SK-N-SH (cell line): ENCODE measurements around the gene HAND2. TPM values are rescaled to one million over a fixed set of nuclear protein-coding genes. Genes with fewer than 3 reads are reported as not detected.

Experiments used
- CTCF ChIA-PET: fragments of 300-600, 350-600 bp; formaldehyde crosslinking; extraction: SDS; loops from one replicate; lab custom pipeline; 2021; lab: Yijun Ruan, JAX
- POLR2A ChIA-PET: fragments of 350-600 bp; sonication (Branson Sonifier 250); formaldehyde crosslinking; extraction: SDS; loops from one replicate; lab custom pipeline; 2020; ENCODE audit warnings: antibody characterized with exemption, inconsistent platforms; lab: Yijun Ruan, JAX
- DNase-seq: peaks from one replicate; pipeline ENCODE4 v3.0.0; 2012
- H2AFZ ChIP-seq: fragments of 200-600 bp; sonication (generic); 2 replicates; pipeline ENCODE4 v1.8.1; 2016; ENCODE audit warnings: antibody characterized with exemption, mild to moderate bottlenecking, low read depth
- H3F3A ChIP-seq: fragments of 200-600 bp; sonication (generic); replicated peaks from 2 replicates; pipeline ENCODE3; 2016; ENCODE audit warnings: antibody characterized with exemption, mild to moderate bottlenecking; ENCODE audit not compliant: insufficient read depth
- H3K27ac ChIP-seq, 2 experiments: fragments of 200-500 bp in 1 of 2; fragments of 200-600 bp in 1 of 2; sonication (Bioruptor generic) in 1 of 2; sonication (generic), shearing (Covaris generic) in 1 of 2; 2 replicates each; pipeline versions ENCODE4 v1.5.1 to v1.6.1; 2014 to 2016; ENCODE audit warnings: low read depth in 2 of 2, inconsistent platforms in 1 of 2, low read length in 1 of 2, mild to moderate bottlenecking in 1 of 2, mixed read lengths in 1 of 2
- H3K27me3 ChIP-seq: fragments of 200-600 bp; sonication (generic), shearing (Covaris generic); 2 replicates; pipeline ENCODE4 v1.6.1; 2016; ENCODE audit warnings: mixed run types; ENCODE audit not compliant: insufficient read depth
- H3K36me3 ChIP-seq, 2 experiments: fragments of 200-500 bp in 1 of 2; fragments of 200-600 bp in 1 of 2; sonication (Bioruptor generic) in 1 of 2; sonication (generic) in 1 of 2; replicated peaks in 1 of 2; 2 replicates each; pipeline versions ENCODE3 to v1.5.1; 2014 to 2016; ENCODE audit warnings: low read length in 1 of 2, mild to moderate bottlenecking in 1 of 2; ENCODE audit not compliant: insufficient read depth in 2 of 2, control insufficient read depth in 1 of 2
- H3K4me1 ChIP-seq, 2 experiments: fragments of 200-500 bp in 1 of 2; fragments of 200-600 bp in 1 of 2; sonication (Bioruptor generic) in 1 of 2; sonication (generic), shearing (Covaris generic) in 1 of 2; 2 replicates each; pipeline versions ENCODE4 v1.5.1 to v1.6.1; 2014 to 2016; ENCODE audit warnings: low read depth in 1 of 2, low read length in 1 of 2, mixed run types in 1 of 2; ENCODE audit not compliant: insufficient read depth in 2 of 2, control insufficient read depth in 1 of 2
- H3K4me2 ChIP-seq: fragments of 200-600 bp; sonication (generic), shearing (Covaris generic); 2 replicates; pipeline ENCODE4 v1.6.1; 2017; ENCODE audit warnings: mixed run types
- H3K4me3 ChIP-seq, 2 experiments: fragments of 200-500 bp in 1 of 2; fragments of 200-600 bp in 1 of 2; sonication (Bioruptor generic) in 1 of 2; sonication (generic), shearing (Covaris generic) in 1 of 2; 2 replicates each; pipeline versions ENCODE4 v1.5.1 to v1.8.1; 2014 to 2016; ENCODE audit warnings: low read depth in 2 of 2, inconsistent platforms in 1 of 2, low read length in 1 of 2, mild to moderate bottlenecking in 1 of 2, mixed read lengths in 1 of 2, moderate library complexity in 1 of 2
- H3K79me2 ChIP-seq: fragments of 200-600 bp; sonication (generic); 2 replicates; pipeline ENCODE4 v1.8.1; 2017; ENCODE audit warnings: mild to moderate bottlenecking; ENCODE audit not compliant: insufficient read depth
- H3K9ac ChIP-seq: fragments of 200-600 bp; sonication (generic); 2 replicates; pipeline ENCODE4 v1.6.1; 2017; ENCODE audit warnings: mixed run types
- H3K9me2 ChIP-seq: fragments of 200-600 bp; sonication (generic); 2 replicates; pipeline ENCODE4 v1.6.1; 2017; ENCODE audit warnings: mixed run types
- H3K9me3 ChIP-seq: fragments of 200-600 bp; sonication (generic); 2 replicates; pipeline ENCODE4 v1.6.1; 2017; ENCODE audit warnings: mixed run types, mild to moderate bottlenecking, moderate library complexity
- H4K20me1 ChIP-seq: fragments of 200-600 bp; sonication (generic); 2 replicates; pipeline ENCODE4 v1.6.1; 2017; ENCODE audit warnings: mild to moderate bottlenecking, mixed run types; ENCODE audit not compliant: insufficient read depth
- FOXM1 ChIP-seq: IDR thresholded peaks from 2 replicates; pipeline ENCODE4 v1.4.0; 2012; ENCODE audit warnings: low read depth, mild to moderate bottlenecking
- GABPA ChIP-seq: IDR thresholded peaks from 2 replicates; pipeline ENCODE4 v1.4.0; 2012; ENCODE audit warnings: low read depth, mild to moderate bottlenecking
- JUND ChIP-seq: IDR thresholded peaks from 2 replicates; pipeline ENCODE4 v1.4.0; 2012
- MEF2A ChIP-seq: IDR thresholded peaks from 2 replicates; pipeline ENCODE4 v1.4.0; 2012; ENCODE audit warnings: low read depth, borderline replicate concordance
- POLR2AphosphoS5 ChIP-seq: IDR thresholded peaks from 2 replicates; pipeline ENCODE4 v1.6.1; 2012; ENCODE audit warnings: low read depth, low read length
- TCF12 ChIP-seq: IDR thresholded peaks from 2 replicates; pipeline ENCODE4 v1.4.0; 2012
- USF1 ChIP-seq: IDR thresholded peaks from 2 replicates; pipeline ENCODE4 v1.4.0; 2012; ENCODE audit warnings: low read depth, borderline replicate concordance
- YY1 ChIP-seq: IDR thresholded peaks from 2 replicates; pipeline ENCODE4 v1.4.0; 2012; ENCODE audit warnings: low read depth, mild to moderate bottlenecking
- ZBTB33 ChIP-seq: IDR thresholded peaks from 2 replicates; pipeline ENCODE4 v1.4.0; 2012; ENCODE audit warnings: low read depth, borderline replicate concordance
- WGBS: methylation state at CpG from one replicate; pipeline ENCODE4 v1.1.6; 2017; ENCODE audit warnings: low lambda C conversion rate; 5-methylcytosine and 5-hydroxymethylcytosine counted together
- polyA plus RNA-seq, 3 experiments: library from polyadenylated mRNA; depleted of rRNA; stranded (reverse); fragments of >200 nt; gene quantifications; 2 replicates each; pipeline ENCODE4 v1.2.3, GENCODE V29; 2012
- TF ChIP-seq, protein P1 (sequence below): fragments of 150-350 bp; IDR thresholded peaks from 2 replicates; pipeline ENCODE4 v1.6.1; 2016; ENCODE audit warnings: mild to moderate bottlenecking, low read depth, low read length

The HAND2 gene
- polyA plus RNA-seq, 1 of the 3 experiments (the other 2 are of a cell fraction) = 106 TPM

GRCh38 chr4:173498771-173499170 lies 31.3 kb downstream of the HAND2 start:
- WGBS = 92% methylated on average over 3 of the region's 3 CpGs
- no peaks in the 10 kb centered on the region for H3K9me3 ChIP-seq
- H3K4me3 ChIP-seq = no peak overlapping the region
- H3K9ac ChIP-seq = no peak overlapping the region
- H3K27ac ChIP-seq = no peak overlapping the region
- H3K4me2 ChIP-seq = no peak overlapping the region
- no peaks in the 10 kb centered on the region for H3K27me3 ChIP-seq
- peaks cover 5% of the 10 kb centered on the region for H3F3A ChIP-seq
- ChIA-PET POLR2A (no interaction called here), CTCF (interaction anchor here (1.2 kb wide), 1 partner anchor 78 kb away, joined by 3 read pairs; no protein-coding TSS in a partner anchor)
- no peaks in the 10 kb centered on the region for H3K36me3 ChIP-seq
- no peaks in the 10 kb centered on the region for H4K20me1 ChIP-seq
- TF ChIP-seq TCF12 (peak; percentile 33; the same call in 1 of the 2 replicates), USF1 (no peak)
- H3K4me1 ChIP-seq = peaks cover 0 to 20% of the 10 kb centered on the region in 2 experiments; a peak in 1 of 4 replicates
- H3K79me2 ChIP-seq = no peaks in the 10 kb centered on the region
- H3K9me2 ChIP-seq = no peaks in the 10 kb centered on the region
- DNase-seq = no peak
- no peak overlapping the region for H2AFZ ChIP-seq

GRCh38 chr4:173498023-173498422 lies 32.0 kb downstream of the HAND2 start:
- TF ChIP-seq FOXM1 (no peak), MEF2A (no peak), YY1 (no peak), ZBTB33 (no peak), GABPA (no peak), POLR2AphosphoS5 (no peak), JUND (no peak)
- TF ChIP-seq, protein P1, sequence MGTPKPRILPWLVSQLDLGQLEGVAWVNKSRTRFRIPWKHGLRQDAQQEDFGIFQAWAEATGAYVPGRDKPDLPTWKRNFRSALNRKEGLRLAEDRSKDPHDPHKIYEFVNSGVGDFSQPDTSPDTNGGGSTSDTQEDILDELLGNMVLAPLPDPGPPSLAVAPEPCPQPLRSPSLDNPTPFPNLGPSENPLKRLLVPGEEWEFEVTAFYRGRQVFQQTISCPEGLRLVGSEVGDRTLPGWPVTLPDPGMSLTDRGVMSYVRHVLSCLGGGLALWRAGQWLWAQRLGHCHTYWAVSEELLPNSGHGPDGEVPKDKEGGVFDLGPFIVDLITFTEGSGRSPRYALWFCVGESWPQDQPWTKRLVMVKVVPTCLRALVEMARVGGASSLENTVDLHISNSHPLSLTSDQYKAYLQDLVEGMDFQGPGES = no peak
- H3K27ac ChIP-seq = no peak overlapping the region
- no peaks in the 10 kb centered on the region for H3K9me3 ChIP-seq
- no peak overlapping the region for H3K4me3 ChIP-seq
- ChIA-PET CTCF (interaction anchor here (1.1 to 2.0 kb wide), 3 partner anchors 8 to 82 kb away, joined by 4 to 9 read pairs (median 7); no protein-coding TSS in a partner anchor), POLR2A (no interaction called here)
- no peak overlapping the region for H3K4me2 ChIP-seq
- H4K20me1 ChIP-seq = no peaks in the 10 kb centered on the region
- WGBS = 100% methylated on average over 1 of the region's 1 CpG
- DNase-seq = no peak
- H3K4me1 ChIP-seq = peaks cover 0 to 12% of the 10 kb centered on the region in 2 experiments; a peak in 1 of 4 replicates
- H3K9me2 ChIP-seq = no peaks in the 10 kb centered on the region
- no peak overlapping the region for H3K9ac ChIP-seq
- H3K36me3 ChIP-seq = no peaks in the 10 kb centered on the region
- peaks cover 5% of the 10 kb centered on the region for H3F3A ChIP-seq
- no peaks in the 10 kb centered on the region for H3K79me2 ChIP-seq
- no peak overlapping the region for H2AFZ ChIP-seq
- no peaks in the 10 kb centered on the region for H3K27me3 ChIP-seq
